Measurements from ENCODE around the gene SNX30. TPM values are rescaled to one million over a fixed set of nuclear protein-coding genes. Genes with fewer than 3 reads are reported as not detected.

The SNX30 gene
- total and polyA plus RNA-seq, 4 donors = 1.8 to 13.5 (median 6.5) TPM

DNA sequence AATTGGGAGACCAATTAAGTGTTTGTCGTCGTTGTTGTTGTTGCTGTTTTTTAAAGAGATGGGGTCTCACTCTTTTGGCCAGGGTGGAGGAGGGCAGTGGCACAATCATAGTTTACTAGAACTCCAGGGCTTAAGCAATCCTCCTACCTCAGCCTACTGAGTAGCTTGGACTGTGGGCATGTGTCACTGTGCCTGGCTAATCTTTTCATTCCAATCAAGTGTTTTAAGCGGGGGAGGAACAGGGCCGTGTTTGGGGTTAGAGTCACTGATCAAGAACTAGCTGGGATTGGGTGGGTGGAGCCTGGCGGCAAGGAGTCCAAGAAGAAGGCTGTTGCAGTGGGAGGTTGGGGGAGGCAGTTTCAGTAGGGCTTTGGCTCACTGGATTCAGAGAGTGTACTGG lies 13.8 kb downstream of the SNX30 start:
- peaks cover 0 to 8% (median 3%) of the 10 kb centered on the region in 4 donors for H3K4me1 ChIP-seq (ENCODE audit: control insufficient read depth in 4 of 4, insufficient read depth in 4 of 4, low read length in 3 of 4)
- no peak overlapping the region for H3K4me3 ChIP-seq (ENCODE audit: low read depth in 1 of 3, low read length in 3 of 3)
- 83% methylated on average over 5 of the region's 5 CpGs for WGBS
- H3K36me3 ChIP-seq (ENCODE audit: control insufficient read depth in 4 of 4, insufficient read depth in 3 of 4, low read depth in 1 of 4, low read length in 3 of 4) = no peaks in the 10 kb centered on the region
- H3K27ac ChIP-seq (ENCODE audit: low read depth in 1 of 2, low read length in 2 of 2) = no peak overlapping the region
- H3K9ac ChIP-seq (ENCODE audit: low read depth in 1 of 2, low read length in 2 of 2) = no peak overlapping the region
- TF ChIP-seq TAF1 (conservative IDR thresholded peaks at IDR 0.05) = no peak
- TF ChIP-seq HNF4A (conservative IDR thresholded peaks at IDR 0.05) = no peak
- H3K27me3 ChIP-seq (ENCODE audit: control insufficient read depth in 4 of 4, insufficient read depth in 4 of 4, low read length in 3 of 4) = no peaks in the 10 kb centered on the region
- no peak for DNase-seq (ENCODE audit: low spot score)
- no peaks in the 10 kb centered on the region for H3K9me3 ChIP-seq (ENCODE audit: control insufficient read depth in 4 of 4, low read length in 3 of 4)

- TF ChIP-seq GABPA (IDR thresholded peaks at IDR 0.05 in 1 of 2, conservative IDR thresholded peaks at IDR 0.05 in 1 of 2) (no peak), FOXA2 (IDR thresholded peaks at IDR 0.05) (no peak), CTCF (IDR thresholded peaks at IDR 0.05; ENCODE audit: low read depth, low read length, missing input control) (no peak), MAX (IDR thresholded peaks at IDR 0.05) (no peak), RXRA (IDR thresholded peaks at IDR 0.05) (peak in 1 of 2 donors; percentile 55), HNF4A (conservative IDR thresholded peaks at IDR 0.05) (peak; percentile 22 to 66), SP1 (IDR thresholded peaks at IDR 0.05) (peak; percentile 34)
- TF ChIP-seq, protein P1, sequence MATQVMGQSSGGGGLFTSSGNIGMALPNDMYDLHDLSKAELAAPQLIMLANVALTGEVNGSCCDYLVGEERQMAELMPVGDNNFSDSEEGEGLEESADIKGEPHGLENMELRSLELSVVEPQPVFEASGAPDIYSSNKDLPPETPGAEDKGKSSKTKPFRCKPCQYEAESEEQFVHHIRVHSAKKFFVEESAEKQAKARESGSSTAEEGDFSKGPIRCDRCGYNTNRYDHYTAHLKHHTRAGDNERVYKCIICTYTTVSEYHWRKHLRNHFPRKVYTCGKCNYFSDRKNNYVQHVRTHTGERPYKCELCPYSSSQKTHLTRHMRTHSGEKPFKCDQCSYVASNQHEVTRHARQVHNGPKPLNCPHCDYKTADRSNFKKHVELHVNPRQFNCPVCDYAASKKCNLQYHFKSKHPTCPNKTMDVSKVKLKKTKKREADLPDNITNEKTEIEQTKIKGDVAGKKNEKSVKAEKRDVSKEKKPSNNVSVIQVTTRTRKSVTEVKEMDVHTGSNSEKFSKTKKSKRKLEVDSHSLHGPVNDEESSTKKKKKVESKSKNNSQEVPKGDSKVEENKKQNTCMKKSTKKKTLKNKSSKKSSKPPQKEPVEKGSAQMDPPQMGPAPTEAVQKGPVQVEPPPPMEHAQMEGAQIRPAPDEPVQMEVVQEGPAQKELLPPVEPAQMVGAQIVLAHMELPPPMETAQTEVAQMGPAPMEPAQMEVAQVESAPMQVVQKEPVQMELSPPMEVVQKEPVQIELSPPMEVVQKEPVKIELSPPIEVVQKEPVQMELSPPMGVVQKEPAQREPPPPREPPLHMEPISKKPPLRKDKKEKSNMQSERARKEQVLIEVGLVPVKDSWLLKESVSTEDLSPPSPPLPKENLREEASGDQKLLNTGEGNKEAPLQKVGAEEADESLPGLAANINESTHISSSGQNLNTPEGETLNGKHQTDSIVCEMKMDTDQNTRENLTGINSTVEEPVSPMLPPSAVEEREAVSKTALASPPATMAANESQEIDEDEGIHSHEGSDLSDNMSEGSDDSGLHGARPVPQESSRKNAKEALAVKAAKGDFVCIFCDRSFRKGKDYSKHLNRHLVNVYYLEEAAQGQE (IDR thresholded peaks at IDR 0.05) = no peak
- no peaks in the 10 kb centered on the region for H3K36me3 ChIP-seq (ENCODE audit: control insufficient read depth in 4 of 4, insufficient read depth in 3 of 4, low read depth in 1 of 4, low read length in 3 of 4)
- no peak overlapping the region for H3K9ac ChIP-seq (ENCODE audit: low read depth in 1 of 2, low read length in 2 of 2)
- no peaks in the 10 kb centered on the region for H3K27me3 ChIP-seq (ENCODE audit: control insufficient read depth in 4 of 4, insufficient read depth in 4 of 4, low read length in 3 of 4)
- no peaks in the 10 kb centered on the region for H3K9me3 ChIP-seq (ENCODE audit: control insufficient read depth in 4 of 4, low read length in 3 of 4)
- WGBS = 68% methylated on average over 7 of the region's 7 CpGs
- peak; percentile 42 for DNase-seq (ENCODE audit: low spot score)
- H3K4me3 ChIP-seq (ENCODE audit: low read depth in 1 of 3, low read length in 3 of 3) = no peak overlapping the region
- H3K27ac ChIP-seq (ENCODE audit: low read depth in 1 of 2, low read length in 2 of 2) = no peak overlapping the region
- H3K4me1 ChIP-seq (ENCODE audit: control insufficient read depth in 4 of 4, insufficient read depth in 4 of 4, low read length in 3 of 4) = peaks cover 0 to 8% (median 3%) of the 10 kb centered on the region in 4 donors
These were observed 14.3 kb downstream of the SNX30 start for GRCh38 chr9:112764837-112765236.

DNA sequence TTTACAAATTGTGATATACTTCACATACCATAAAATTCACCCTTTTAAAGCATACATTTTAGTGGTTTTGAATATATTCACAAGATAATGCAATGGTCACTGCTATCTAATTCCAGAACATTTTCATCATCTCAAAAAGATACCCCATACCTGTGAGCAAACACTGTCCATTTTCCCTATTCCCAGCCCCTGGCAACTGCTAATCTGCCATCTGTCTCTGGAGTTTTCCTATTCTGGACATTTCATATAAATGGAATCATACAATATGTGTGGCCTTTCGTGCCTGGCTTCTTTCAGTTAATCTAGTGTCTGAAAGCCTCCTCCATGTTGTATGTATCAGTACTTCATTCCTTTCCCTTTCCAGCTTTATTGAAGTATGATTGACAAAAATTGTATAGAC lies 14.7 kb downstream of the SNX30 start:
- WGBS = 95% methylated on average over 1 of the region's 1 CpG
- Histone ChIP-seq H3K4me3 (ENCODE audit: low read depth in 1 of 3, low read length in 3 of 3) (no peak overlapping the region), H3K27me3 (ENCODE audit: control insufficient read depth in 4 of 4, insufficient read depth in 4 of 4, low read length in 3 of 4) (no peaks in the 10 kb centered on the region), H3K36me3 (ENCODE audit: control insufficient read depth in 4 of 4, insufficient read depth in 3 of 4, low read depth in 1 of 4, low read length in 3 of 4) (no peaks in the 10 kb centered on the region), H3K4me1 (ENCODE audit: control insufficient read depth in 4 of 4, insufficient read depth in 4 of 4, low read length in 3 of 4) (peaks cover 0 to 8% (median 3%) of the 10 kb centered on the region in 4 donors), H3K27ac (ENCODE audit: low read depth in 1 of 2, low read length in 2 of 2) (no peak overlapping the region), H3K9ac (ENCODE audit: low read depth in 1 of 2, low read length in 2 of 2) (no peak overlapping the region), H3K9me3 (ENCODE audit: control insufficient read depth in 4 of 4, low read length in 3 of 4) (no peaks in the 10 kb centered on the region)
- no peak for TF ChIP-seq RXRA (IDR thresholded peaks at IDR 0.05)
- no peak for DNase-seq (ENCODE audit: low spot score)

Data from liver (tissue), 9 donors.